Type B pancreatic cell (in vitro differentiated cells): ENCODE data around the gene SELPLG. TPM values are rescaled to one million over a fixed set of nuclear protein-coding genes. Genes with fewer than 3 reads are reported as not detected.

Experiments
- DNase-seq: peaks from one replicate; pipeline ENCODE4 v3.0.0; 2021; ENCODE audit warnings: mixed read lengths; ENCODE audit not compliant: unreplicated experiment; ENCODE audit errors: extremely low spot score
- H3K27ac Mint-ChIP-seq: 2 replicates; pipeline ENCODE4 v1.8.0; 2021; ENCODE audit warnings: mild to moderate bottlenecking, mixed read lengths
- H3K27me3 Mint-ChIP-seq: 2 replicates; pipeline ENCODE4 v1.8.0; 2021; ENCODE audit warnings: mixed read lengths
- H3K36me3 Mint-ChIP-seq: 2 replicates; pipeline ENCODE4 v1.8.0; 2021; ENCODE audit warnings: mixed read lengths
- H3K4me1 Mint-ChIP-seq: one replicate; pipeline ENCODE4 v1.8.0; 2021; ENCODE audit warnings: mixed read lengths; ENCODE audit not compliant: unreplicated experiment
- H3K4me3 Mint-ChIP-seq: 2 replicates; pipeline ENCODE4 v1.8.0; 2021; ENCODE audit warnings: mild to moderate bottlenecking, mixed read lengths
- H3K9me3 Mint-ChIP-seq: 2 replicates; pipeline ENCODE4 v1.8.0; 2021; ENCODE audit warnings: mixed read lengths
- total RNA-seq: library from RNA; stranded (reverse); gene quantifications from 2 replicates; pipeline ENCODE4 v1.2.1, GENCODE V29; 2021; ENCODE audit warnings: low replicate concordance
- TF ChIP-seq, protein P1 (sequence below): fragments of 200-600 bp; sonication (generic); conservative IDR thresholded peaks from 2 replicates; pipeline ENCODE4 v1.5.0; 2021; ENCODE audit warnings: antibody characterized with exemption, mild to moderate bottlenecking

The SELPLG gene
- total RNA-seq, 1 donor from 2014 or later: 0.48 TPM

DNA sequence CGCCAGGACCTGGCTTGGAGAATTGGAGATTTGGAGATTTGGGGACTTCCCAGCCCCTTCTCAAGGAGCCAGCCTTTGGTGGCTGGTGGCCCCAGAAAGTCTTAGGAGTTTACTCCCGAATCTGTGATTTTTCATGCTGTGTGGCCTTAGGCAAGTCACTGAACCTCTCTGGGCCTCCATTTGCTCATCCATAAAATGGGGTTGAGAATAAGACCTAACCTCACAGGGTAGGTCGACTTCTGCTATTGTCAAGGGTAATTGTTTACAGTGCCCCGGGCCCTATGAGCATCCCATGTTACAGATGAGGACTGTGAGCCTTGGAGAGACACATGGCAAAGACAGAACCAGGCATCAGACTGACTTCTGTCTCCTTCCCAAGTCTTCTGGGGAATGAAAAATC lies 19.7 kb downstream of the SELPLG start:
- no peak for DNase-seq
- H3K4me3 Mint-ChIP-seq: no peak overlapping the region
- TF ChIP-seq, protein P1, sequence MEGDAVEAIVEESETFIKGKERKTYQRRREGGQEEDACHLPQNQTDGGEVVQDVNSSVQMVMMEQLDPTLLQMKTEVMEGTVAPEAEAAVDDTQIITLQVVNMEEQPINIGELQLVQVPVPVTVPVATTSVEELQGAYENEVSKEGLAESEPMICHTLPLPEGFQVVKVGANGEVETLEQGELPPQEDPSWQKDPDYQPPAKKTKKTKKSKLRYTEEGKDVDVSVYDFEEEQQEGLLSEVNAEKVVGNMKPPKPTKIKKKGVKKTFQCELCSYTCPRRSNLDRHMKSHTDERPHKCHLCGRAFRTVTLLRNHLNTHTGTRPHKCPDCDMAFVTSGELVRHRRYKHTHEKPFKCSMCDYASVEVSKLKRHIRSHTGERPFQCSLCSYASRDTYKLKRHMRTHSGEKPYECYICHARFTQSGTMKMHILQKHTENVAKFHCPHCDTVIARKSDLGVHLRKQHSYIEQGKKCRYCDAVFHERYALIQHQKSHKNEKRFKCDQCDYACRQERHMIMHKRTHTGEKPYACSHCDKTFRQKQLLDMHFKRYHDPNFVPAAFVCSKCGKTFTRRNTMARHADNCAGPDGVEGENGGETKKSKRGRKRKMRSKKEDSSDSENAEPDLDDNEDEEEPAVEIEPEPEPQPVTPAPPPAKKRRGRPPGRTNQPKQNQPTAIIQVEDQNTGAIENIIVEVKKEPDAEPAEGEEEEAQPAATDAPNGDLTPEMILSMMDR: no peak
- no peak overlapping the region for H3K27ac Mint-ChIP-seq
- H3K27me3 Mint-ChIP-seq: peaks cover 9% of the 10 kb centered on the region
- no peaks in the 10 kb centered on the region for H3K9me3 Mint-ChIP-seq
- H3K4me1 Mint-ChIP-seq: peaks cover 12% of the 10 kb centered on the region
- no peaks in the 10 kb centered on the region for H3K36me3 Mint-ChIP-seq

DNA sequence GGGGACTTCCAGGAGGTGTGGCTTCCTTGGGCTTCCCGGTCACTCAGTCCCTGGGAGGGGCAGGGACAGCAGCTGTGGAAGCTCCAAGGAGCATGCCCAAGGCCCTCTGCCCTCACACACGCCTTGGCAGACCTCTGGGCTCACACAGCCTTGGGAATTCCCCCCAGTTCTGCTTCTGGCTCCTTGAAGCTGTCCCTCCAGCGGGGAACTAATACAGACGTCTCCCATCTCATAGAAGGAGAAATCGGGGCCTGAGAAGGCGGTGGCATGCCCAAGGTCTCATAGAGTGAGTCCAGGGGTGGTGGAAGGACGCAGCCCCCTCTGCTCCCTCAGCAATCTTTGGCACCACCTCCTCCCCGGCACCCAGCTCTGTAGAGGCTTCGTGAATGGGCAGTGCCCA lies 20.1 kb downstream of the SELPLG start:
- Mint-ChIP-seq H3K36me3 (no peaks in the 10 kb centered on the region), H3K4me3 (no peak overlapping the region), H3K9me3 (no peaks in the 10 kb centered on the region), H3K27ac (no peak overlapping the region), H3K27me3 (peaks cover 9% of the 10 kb centered on the region), H3K4me1 (peaks cover 12% of the 10 kb centered on the region)
- TF ChIP-seq, protein P1: no peak
- no peak for DNase-seq

DNA sequence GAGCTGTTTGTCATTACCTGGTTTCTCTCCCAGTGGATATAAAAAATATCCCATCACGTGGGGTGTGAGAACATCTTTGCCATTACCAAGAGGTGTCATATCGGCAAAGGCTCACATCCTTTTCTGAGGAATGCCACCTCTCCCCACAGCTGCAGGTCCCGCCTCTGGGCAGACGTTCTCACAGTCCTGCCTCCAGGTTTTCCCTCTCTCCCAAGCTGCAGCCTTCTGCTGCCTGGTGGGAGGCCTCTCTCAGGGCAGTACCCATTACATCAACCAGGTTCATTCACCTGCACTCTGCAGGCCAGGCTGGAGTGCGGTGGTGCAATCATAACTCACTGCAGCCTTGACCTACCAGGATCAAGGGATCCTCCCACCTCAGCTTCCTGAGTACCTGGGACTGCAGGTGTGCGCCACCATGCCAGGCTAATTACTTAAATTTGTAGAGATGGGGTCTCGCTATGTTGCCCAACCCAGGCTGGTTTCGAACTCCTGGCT lies 20.9 kb downstream of the SELPLG start:
- no peak overlapping the region for H3K27ac Mint-ChIP-seq
- TF ChIP-seq, protein P1: no peak
- H3K27me3 Mint-ChIP-seq: peaks cover 9% of the 10 kb centered on the region
- H3K36me3 Mint-ChIP-seq: no peaks in the 10 kb centered on the region
- DNase-seq: no peak
- no peaks in the 10 kb centered on the region for H3K9me3 Mint-ChIP-seq
- peaks cover 7% of the 10 kb centered on the region for H3K4me1 Mint-ChIP-seq
- no peak overlapping the region for H3K4me3 Mint-ChIP-seq

DNA sequence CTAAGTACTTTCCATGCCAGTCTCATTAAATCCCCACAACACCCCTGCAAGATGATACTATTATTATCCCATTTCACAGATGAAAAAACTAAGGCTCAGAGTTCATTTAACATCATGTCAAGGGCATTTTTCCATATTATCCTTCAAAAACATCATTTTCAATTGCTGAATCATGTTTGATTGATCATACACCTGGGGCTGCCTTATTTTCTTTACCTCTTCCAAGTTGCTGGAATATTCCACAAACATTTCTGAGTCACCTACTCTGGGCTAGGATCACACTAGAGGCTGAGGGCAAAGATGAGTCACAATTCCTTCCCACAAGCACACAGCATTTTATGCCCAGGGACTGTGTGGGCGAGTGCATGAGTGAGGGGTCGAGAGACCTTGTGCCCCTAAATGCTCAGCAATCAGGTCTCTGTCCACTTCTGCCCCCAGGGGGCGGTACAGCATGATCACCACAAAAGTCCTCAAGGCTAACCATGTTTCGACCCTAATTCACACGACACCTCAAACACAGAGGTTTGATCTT lies 21.7 kb downstream of the SELPLG start:
- H3K9me3 Mint-ChIP-seq: no peaks in the 10 kb centered on the region
- H3K36me3 Mint-ChIP-seq: no peaks in the 10 kb centered on the region
- H3K4me1 Mint-ChIP-seq: peaks cover 7% of the 10 kb centered on the region
- H3K27ac Mint-ChIP-seq: no peak overlapping the region
- TF ChIP-seq, protein P1: peak; percentile 70
- H3K27me3 Mint-ChIP-seq: peaks cover 9% of the 10 kb centered on the region
- H3K4me3 Mint-ChIP-seq: no peak overlapping the region
- DNase-seq: no peak

- H3K4me3 Mint-ChIP-seq: no peak overlapping the region
- no peaks in the 10 kb centered on the region for H3K36me3 Mint-ChIP-seq
- H3K4me1 Mint-ChIP-seq: peaks cover 7% of the 10 kb centered on the region
- TF ChIP-seq, protein P1: no peak
- no peak for DNase-seq
- no peak overlapping the region for H3K27ac Mint-ChIP-seq
- H3K27me3 Mint-ChIP-seq: peaks cover 9% of the 10 kb centered on the region
- no peaks in the 10 kb centered on the region for H3K9me3 Mint-ChIP-seq
Measured at GRCh38 chr12:108610856-108611605, 22.7 kb downstream of the SELPLG start.
